CD4-positive, alpha-beta T cell (primary cell): Measurements from ENCODE around the gene MYO3A. TPM values are rescaled to one million over a fixed set of nuclear protein-coding genes. Genes with fewer than 3 reads are reported as not detected.

ENCODE experiments used
- ATAC-seq: fragments of 200-7000 bp; cut with Tn5 transposase; one replicate; pipeline ENCODE4 v1.10.0; 2022; ENCODE audit warnings: mild to moderate bottlenecking; ENCODE audit not compliant: poor library complexity
- CTCF ChIA-PET: fragments of 350-600 bp; sonication (Branson Sonifier 250); formaldehyde crosslinking; loops from one replicate; lab custom pipeline; 2021; ENCODE audit warnings: antibody characterized with exemption, inconsistent platforms; lab: Charles Lee
- POLR2A ChIA-PET: fragments of 350-600 bp; sonication (Branson Sonifier 250); formaldehyde crosslinking; loops from one replicate; lab custom pipeline; 2021; ENCODE audit warnings: antibody characterized with exemption, inconsistent platforms; lab: Charles Lee
- DNase-seq, 14 experiments: peaks; one replicate each; pipeline ENCODE4 v3.0.0-alpha.2; 2013 to 2020; ENCODE audit warnings: mixed read lengths in 2 of 14
- H3K27ac ChIP-seq, 2 donors: one replicate each; pipeline versions ENCODE4 v1.5.1 to v1.7.0; 2013; ENCODE audit warnings: low read length in 2 of 2, low read depth in 1 of 2, mild to moderate bottlenecking in 1 of 2
- H3K27me3 ChIP-seq, 2 experiments: 1 replicate in 1 of 2; 2 replicates in 1 of 2; pipeline versions ENCODE4 v1.6.1 to v1.7.0; 2013; ENCODE audit warnings: low read length in 2 of 2, control low read depth in 1 of 2, mild to moderate bottlenecking in 1 of 2, moderate library complexity in 1 of 2; ENCODE audit not compliant: insufficient read depth in 2 of 2, control insufficient read depth in 1 of 2
- H3K36me3 ChIP-seq: one replicate; pipeline ENCODE4 v1.6.1; 2013; ENCODE audit warnings: low read length, control low read depth; ENCODE audit not compliant: insufficient read depth
- H3K4me1 ChIP-seq: one replicate; pipeline ENCODE4 v1.6.1; 2013; ENCODE audit warnings: low read length, control low read depth; ENCODE audit not compliant: insufficient read depth
- H3K4me3 ChIP-seq: one replicate; pipeline ENCODE4 v1.5.1; 2013; ENCODE audit warnings: mild to moderate bottlenecking, low read length, moderate library complexity
- H3K9me3 ChIP-seq, 2 experiments: 1 replicate in 1 of 2; 2 replicates in 1 of 2; pipeline versions ENCODE4 v1.6.1 to v1.7.0; 2013; ENCODE audit warnings: low read length in 2 of 2, mild to moderate bottlenecking in 2 of 2, control low read depth in 1 of 2, moderate library complexity in 1 of 2; ENCODE audit not compliant: control insufficient read depth in 1 of 2, insufficient read depth in 1 of 2
- H3K27ac Mint-ChIP-seq: one replicate; pipeline ENCODE4 v1.8.0; 2020; ENCODE audit warnings: mixed read lengths
- H3K27me3 Mint-ChIP-seq: one replicate; pipeline ENCODE4 v1.8.0; 2021; ENCODE audit warnings: mixed read lengths
- H3K36me3 Mint-ChIP-seq: one replicate; pipeline ENCODE4 v1.8.0; 2021; ENCODE audit warnings: low read depth, mixed read lengths
- H3K4me1 Mint-ChIP-seq: one replicate; pipeline ENCODE4 v1.8.0; 2021; ENCODE audit warnings: low read depth, mixed read lengths
- H3K4me3 Mint-ChIP-seq: one replicate; pipeline ENCODE4 v1.8.0; 2020; ENCODE audit warnings: mild to moderate bottlenecking, mixed read lengths
- H3K9me3 Mint-ChIP-seq: one replicate; pipeline ENCODE4 v1.8.0; 2020; ENCODE audit warnings: mixed read lengths
- CTCF ChIP-seq: fragments of 200-600 bp; IDR thresholded peaks from one replicate; pipeline ENCODE4 v1.8.0; 2022; ENCODE audit warnings: antibody characterized with exemption, mild to moderate bottlenecking
- intact Hi-C, 2 experiments: fragments of 100-400 bp; cut with DNase I in 1 of 2; cut with micrococcal nuclease in 1 of 2; formaldehyde crosslinking; loops; one replicate each; pipeline versions ENCODE4 v1.15.1 to v1.9.0; 2023 to 2025; cut with DNase I, micrococcal nuclease
- total RNA-seq, 174 experiments: library from RNA in 2 of 174; stranded (reverse) in 2 of 174; gene quantifications; one replicate each; pipeline ENCODE4 v1.2.3 and lab custom pipeline; 2021 to 2026

The MYO3A gene
- total RNA-seq, 2 experiments from 2014 or later: not detected

DNA sequence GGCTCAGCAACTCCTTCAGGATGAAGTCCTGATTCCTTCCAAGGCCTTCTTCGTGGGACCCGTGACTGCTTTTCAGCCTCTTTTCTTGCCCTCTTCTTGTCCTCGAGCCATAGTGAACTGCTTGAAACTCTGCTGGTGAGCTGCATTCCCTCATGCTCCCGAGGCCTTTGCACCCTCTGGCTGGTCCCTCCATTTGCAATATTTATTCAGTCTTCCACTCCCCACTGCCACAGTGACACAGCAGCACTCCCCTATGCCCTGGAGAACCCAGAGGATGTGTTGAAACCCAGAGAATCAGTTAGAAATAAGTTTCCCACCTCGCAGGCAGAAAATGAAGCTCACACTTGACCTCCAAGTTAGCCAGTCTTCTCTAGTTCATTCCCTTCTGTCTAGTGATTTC lies 260.2 kb downstream of the MYO3A start:
- POLR2A ChIA-PET: no interaction called here
- Mint-ChIP-seq H3K4me1 (no peaks in the 10 kb centered on the region), H3K9me3 (no peaks in the 10 kb centered on the region), H3K27me3 (peaks cover 16% of the 10 kb centered on the region), H3K36me3 (no peaks in the 10 kb centered on the region), H3K27ac (no peak overlapping the region), H3K4me3 (no peak overlapping the region)
- intact Hi-C loops: no loop called here
- Histone ChIP-seq H3K4me3 (no peak overlapping the region), H3K27ac (no peak overlapping the region), H3K27me3 (peaks cover 0 to under 1% of the 10 kb centered on the region in 2 experiments), H3K9me3 (no peaks in the 10 kb centered on the region), H3K36me3 (no peaks in the 10 kb centered on the region), H3K4me1 (no peaks in the 10 kb centered on the region)
- no peak for TF ChIP-seq CTCF
- CTCF ChIA-PET: no interaction called here
- DNase-seq (no peak), ATAC-seq (no peak)

- Mint-ChIP-seq H3K4me3 (no peak overlapping the region), H3K9me3 (no peaks in the 10 kb centered on the region), H3K36me3 (no peaks in the 10 kb centered on the region), H3K27ac (no peak overlapping the region), H3K27me3 (peaks cover under 1% of the 10 kb centered on the region), H3K4me1 (no peaks in the 10 kb centered on the region)
- Histone ChIP-seq H3K36me3 (no peaks in the 10 kb centered on the region), H3K4me1 (no peaks in the 10 kb centered on the region), H3K9me3 (no peaks in the 10 kb centered on the region), H3K4me3 (no peak overlapping the region), H3K27ac (no peak overlapping the region), H3K27me3 (peaks cover 2 to 4% of the 10 kb centered on the region in 2 experiments)
- ATAC-seq: no peak
- ChIA-PET CTCF (no interaction called here), POLR2A (no interaction called here)
- no peak for TF ChIP-seq CTCF
- DNase-seq: no peak
- intact Hi-C loops: no loop called here
These were observed 263.2 kb downstream of the MYO3A start for GRCh38 chr10:26197248-26197647.

- Histone ChIP-seq H3K4me3 (no peak overlapping the region), H3K36me3 (no peaks in the 10 kb centered on the region), H3K27ac (no peak overlapping the region), H3K4me1 (no peaks in the 10 kb centered on the region), H3K9me3 (no peaks in the 10 kb centered on the region), H3K27me3 (peaks cover 2 to 4% of the 10 kb centered on the region in 2 experiments)
- Mint-ChIP-seq H3K36me3 (no peaks in the 10 kb centered on the region), H3K27ac (no peak overlapping the region), H3K4me1 (no peaks in the 10 kb centered on the region), H3K27me3 (no peaks in the 10 kb centered on the region), H3K4me3 (no peak overlapping the region), H3K9me3 (no peaks in the 10 kb centered on the region)
- ATAC-seq (no peak), DNase-seq (no peak)
- POLR2A ChIA-PET: no interaction called here
- intact Hi-C loops: no loop called here
- CTCF ChIA-PET: no interaction called here
- TF ChIP-seq CTCF: no peak
These were observed 264.1 kb downstream of the MYO3A start for GRCh38 chr10:26198119-26198518.
